ENCODE results near the gene MEX3B.

Gene MEX3B

GRCh38 chr15:82045892-82046665 lies at the start of gene MEX3B:
Gene MEX3B (minus strand): TSS chr15:82046018. CDS start chr15:82045705, 313 bp downstream.
- peak within 1 kb of the TSS; percentile 55 for H3K4me3 ChIP-seq (ENCODE audit: low read depth, low read length)
- DNase-seq (ENCODE audit: low read depth), result peak; percentile 83
- TF ChIP-seq CTCF (IDR thresholded peaks at IDR 0.05; ENCODE audit: low read depth, low read length, missing control alignments), result no peak

- H3K4me3 ChIP-seq (ENCODE audit: low read depth, low read length), result no peak overlapping the region
- TF ChIP-seq CTCF (IDR thresholded peaks at IDR 0.05; ENCODE audit: low read depth, low read length, missing control alignments), result no peak
- DNase-seq (ENCODE audit: low read depth), result no peak
These were observed 48.0 kb upstream of the MEX3B start for GRCh38 chr15:82093774-82094211.

- TF ChIP-seq CTCF (IDR thresholded peaks at IDR 0.05; ENCODE audit: low read depth, low read length, missing control alignments), result no peak
- no peak overlapping the region for H3K4me3 ChIP-seq (ENCODE audit: low read depth, low read length)
- no peak for DNase-seq (ENCODE audit: low read depth)
These were observed 47.5 kb upstream of the MEX3B start for GRCh38 chr15:82093325-82093724.

GRCh38 chr15:82091636-82092140 lies 45.9 kb upstream of the MEX3B start:
- no peak for TF ChIP-seq CTCF (IDR thresholded peaks at IDR 0.05; ENCODE audit: low read depth, low read length, missing control alignments)
- no peak for DNase-seq (ENCODE audit: low read depth)
- H3K4me3 ChIP-seq (ENCODE audit: low read depth, low read length), result no peak overlapping the region

- H3K4me3 ChIP-seq (ENCODE audit: low read depth, low read length), result no peak overlapping the region
- no peak for TF ChIP-seq CTCF (IDR thresholded peaks at IDR 0.05; ENCODE audit: low read depth, low read length, missing control alignments)
These were observed 40.6 kb upstream of the MEX3B start for GRCh38 chr15:82086243-82086995.

GRCh38 chr15:82081914-82082762 lies 36.3 kb upstream of the MEX3B start:
- no peak for TF ChIP-seq CTCF (IDR thresholded peaks at IDR 0.05; ENCODE audit: low read depth, low read length, missing control alignments)
- no peak overlapping the region for H3K4me3 ChIP-seq (ENCODE audit: low read depth, low read length)
- DNase-seq (ENCODE audit: low read depth), result no peak

More at GRCh38 chr15:82086243-82086995, 40.6 kb upstream of the MEX3B start:
- no peak for DNase-seq (ENCODE audit: low read depth)

Measured in GM12864 (cell line).